Neural progenitor cell (in vitro differentiated cells): ENCODE measurements around the gene PNLIP. TPM values are rescaled to one million over a fixed set of nuclear protein-coding genes. Genes with fewer than 3 reads are reported as not detected.

ENCODE experiments used
- DNase-seq: peaks from one replicate; pipeline ENCODE4 v3.0.0-alpha.2; 2016; ENCODE audit warnings: low spot score
- H2AFZ ChIP-seq: fragments of 200-600 bp; sonication (generic); replicated peaks from 2 replicates; pipeline ENCODE4 v1.6.1; 2016; ENCODE audit warnings: antibody characterized with exemption
- H3F3A ChIP-seq: fragments of 200-600 bp; sonication (generic); 2 replicates; pipeline ENCODE4 v1.6.1; 2016; ENCODE audit warnings: antibody characterized with exemption, low read depth
- H3K27ac ChIP-seq: fragments of 200-600 bp; sonication (generic); 2 replicates; pipeline ENCODE4 v1.5.1; 2016; ENCODE audit warnings: mild to moderate bottlenecking
- H3K27me3 ChIP-seq: fragments of 200-600 bp; sonication (generic); 2 replicates; pipeline ENCODE4 v1.6.1; 2016; ENCODE audit warnings: mild to moderate bottlenecking, moderate library complexity
- H3K36me3 ChIP-seq: fragments of 200-600 bp; sonication (generic); 2 replicates; pipeline ENCODE4 v1.5.1; 2016
- H3K4me1 ChIP-seq: fragments of 200-600 bp; sonication (generic); 2 replicates; pipeline ENCODE4 v1.6.1; 2016; ENCODE audit warnings: mixed run types
- H3K4me2 ChIP-seq: fragments of 200-600 bp; sonication (generic); 2 replicates; pipeline ENCODE4 v1.6.1; 2016
- H3K4me3 ChIP-seq: fragments of 200-600 bp; sonication (generic); 2 replicates; pipeline ENCODE4 v1.5.1; 2016
- H3K79me2 ChIP-seq: fragments of 200-600 bp; sonication (generic); 2 replicates; pipeline ENCODE4 v1.6.1; 2016; ENCODE audit warnings: low read depth
- H3K9ac ChIP-seq: fragments of 200-600 bp; sonication (generic); 2 replicates; pipeline ENCODE4 v1.6.1; 2016
- H3K9me3 ChIP-seq: fragments of 200-600 bp; sonication (generic); 2 replicates; pipeline ENCODE4 v1.5.1; 2016; ENCODE audit warnings: low read depth
- H4K20me1 ChIP-seq: fragments of 200-600 bp; sonication (generic); 2 replicates; pipeline ENCODE4 v1.6.1; 2016; ENCODE audit warnings: low read depth
- H3K27ac Mint-ChIP-seq: 3 replicates; pipeline ENCODE4 v1.8.0; 2021; ENCODE audit warnings: mixed read lengths
- H3K27me3 Mint-ChIP-seq: 2 replicates; pipeline ENCODE4 v1.8.0; 2022; ENCODE audit warnings: low read depth, mild to moderate bottlenecking, inconsistent platforms, moderate library complexity, mixed read lengths; ENCODE audit not compliant: insufficient read depth
- H3K36me3 Mint-ChIP-seq: 3 replicates; pipeline ENCODE4 v1.8.0; 2021; ENCODE audit warnings: mixed read lengths
- H3K4me1 Mint-ChIP-seq: 3 replicates; pipeline ENCODE4 v1.8.0; 2021; ENCODE audit warnings: mixed read lengths
- H3K4me3 Mint-ChIP-seq: 3 replicates; pipeline ENCODE4 v1.8.0; 2021; ENCODE audit warnings: mild to moderate bottlenecking, moderate library complexity, mixed read lengths
- H3K9me3 Mint-ChIP-seq: 3 replicates; pipeline ENCODE4 v1.8.0; 2020; ENCODE audit warnings: mixed read lengths
- EZH2 ChIP-seq: fragments of 200-600 bp; sonication (generic); IDR thresholded peaks from 2 replicates; pipeline ENCODE4 v1.6.1; 2017; ENCODE audit warnings: antibody characterized with exemption, mild to moderate bottlenecking, moderate library complexity
- EZH2phosphoT487 ChIP-seq: fragments of 200-600 bp; sonication (generic); IDR thresholded peaks from 2 replicates; pipeline ENCODE4 v1.6.1; 2017; ENCODE audit warnings: antibody characterized with exemption
- total RNA-seq: library from RNA; depleted of rRNA; stranded (reverse); fragments of >200 nt; gene quantifications from 2 replicates; pipeline ENCODE4 v1.2.3, GENCODE V29; 2015; ENCODE audit warnings: low replicate concordance
- TF ChIP-seq, protein P1 (sequence below): fragments of 200-600 bp; sonication (generic); IDR thresholded peaks from 2 replicates; pipeline ENCODE4 v1.5.1; 2017; ENCODE audit warnings: antibody characterized with exemption, mild to moderate bottlenecking

PNLIP gene
- total RNA-seq, 1 donor from 2014 or later: not detected

GRCh38 chr10:116607336-116607735, 61.6 kb downstream of the PNLIP start:
- Mint-ChIP-seq H3K27ac (no peak overlapping the region), H3K4me3 (no peak overlapping the region), H3K4me1 (peaks cover 4% of the 10 kb centered on the region), H3K36me3 (no peaks in the 10 kb centered on the region), H3K27me3 (peaks cover 11% of the 10 kb centered on the region), H3K9me3 (peaks cover 2% of the 10 kb centered on the region)
- Histone ChIP-seq H3K36me3 (no peaks in the 10 kb centered on the region), H4K20me1 (no peaks in the 10 kb centered on the region), H3F3A (no peaks in the 10 kb centered on the region), H3K4me2 (no peak overlapping the region), H3K4me1 (peaks cover 6% of the 10 kb centered on the region), H3K79me2 (no peaks in the 10 kb centered on the region), H2AFZ (no peak overlapping the region), H3K27me3 (peaks cover 20% of the 10 kb centered on the region), H3K4me3 (no peak overlapping the region), H3K9ac (no peak overlapping the region), H3K27ac (no peak overlapping the region), H3K9me3 (no peaks in the 10 kb centered on the region)
- TF ChIP-seq EZH2 (no peak), EZH2phosphoT487 (no peak)
- TF ChIP-seq, protein P1, sequence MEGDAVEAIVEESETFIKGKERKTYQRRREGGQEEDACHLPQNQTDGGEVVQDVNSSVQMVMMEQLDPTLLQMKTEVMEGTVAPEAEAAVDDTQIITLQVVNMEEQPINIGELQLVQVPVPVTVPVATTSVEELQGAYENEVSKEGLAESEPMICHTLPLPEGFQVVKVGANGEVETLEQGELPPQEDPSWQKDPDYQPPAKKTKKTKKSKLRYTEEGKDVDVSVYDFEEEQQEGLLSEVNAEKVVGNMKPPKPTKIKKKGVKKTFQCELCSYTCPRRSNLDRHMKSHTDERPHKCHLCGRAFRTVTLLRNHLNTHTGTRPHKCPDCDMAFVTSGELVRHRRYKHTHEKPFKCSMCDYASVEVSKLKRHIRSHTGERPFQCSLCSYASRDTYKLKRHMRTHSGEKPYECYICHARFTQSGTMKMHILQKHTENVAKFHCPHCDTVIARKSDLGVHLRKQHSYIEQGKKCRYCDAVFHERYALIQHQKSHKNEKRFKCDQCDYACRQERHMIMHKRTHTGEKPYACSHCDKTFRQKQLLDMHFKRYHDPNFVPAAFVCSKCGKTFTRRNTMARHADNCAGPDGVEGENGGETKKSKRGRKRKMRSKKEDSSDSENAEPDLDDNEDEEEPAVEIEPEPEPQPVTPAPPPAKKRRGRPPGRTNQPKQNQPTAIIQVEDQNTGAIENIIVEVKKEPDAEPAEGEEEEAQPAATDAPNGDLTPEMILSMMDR: no peak
- DNase-seq: no peak

- Histone ChIP-seq H3K4me2 (peak overlapping the region; percentile 99), H3K27ac (no peak overlapping the region), H3K9me3 (no peaks in the 10 kb centered on the region), H3F3A (no peaks in the 10 kb centered on the region), H3K9ac (no peak overlapping the region), H3K27me3 (peaks cover 20% of the 10 kb centered on the region), H3K4me1 (peaks cover 6% of the 10 kb centered on the region), H2AFZ (peak overlapping the region; percentile 100), H4K20me1 (no peaks in the 10 kb centered on the region), H3K79me2 (no peaks in the 10 kb centered on the region), H3K4me3 (peak overlapping the region; percentile 72), H3K36me3 (no peaks in the 10 kb centered on the region)
- Mint-ChIP-seq H3K9me3 (peaks cover 2% of the 10 kb centered on the region), H3K4me1 (peaks cover 4% of the 10 kb centered on the region), H3K4me3 (peak overlapping the region; percentile 82), H3K27me3 (peaks cover 9% of the 10 kb centered on the region), H3K36me3 (no peaks in the 10 kb centered on the region), H3K27ac (no peak overlapping the region)
- DNase-seq: peak; percentile 26
- no peak for TF ChIP-seq EZH2phosphoT487
- TF ChIP-seq, protein P1: no peak
- peak; percentile 25 for TF ChIP-seq EZH2
Observed at GRCh38 chr10:116608686-116609594, 63.2 kb downstream of the PNLIP start.

GRCh38 chr10:116610443-116611152, 64.9 kb downstream of the PNLIP start:
- Histone ChIP-seq H3K27me3 (peaks cover 20% of the 10 kb centered on the region), H3K4me3 (no peak overlapping the region), H3K9me3 (no peaks in the 10 kb centered on the region), H3K4me2 (no peak overlapping the region), H3K9ac (no peak overlapping the region), H3K27ac (no peak overlapping the region), H3K4me1 (peaks cover 6% of the 10 kb centered on the region), H3F3A (no peaks in the 10 kb centered on the region), H4K20me1 (no peaks in the 10 kb centered on the region), H3K36me3 (no peaks in the 10 kb centered on the region), H2AFZ (no peak overlapping the region), H3K79me2 (no peaks in the 10 kb centered on the region)
- H3K4me3 Mint-ChIP-seq: no peak overlapping the region
- DNase-seq: no peak
- TF ChIP-seq, protein P1: no peak
- TF ChIP-seq EZH2phosphoT487: no peak
- H3K36me3 Mint-ChIP-seq: no peaks in the 10 kb centered on the region
- peaks cover 4% of the 10 kb centered on the region for H3K4me1 Mint-ChIP-seq
- peaks cover 4% of the 10 kb centered on the region for H3K9me3 Mint-ChIP-seq
- H3K27ac Mint-ChIP-seq: no peak overlapping the region
- H3K27me3 Mint-ChIP-seq: peaks cover 9% of the 10 kb centered on the region
